Spleen (tissue), 11 donors: ENCODE measurements around the gene TMEM121. TPM values are rescaled to one million over a fixed set of nuclear protein-coding genes. Genes with fewer than 3 reads are reported as not detected.
A peak's percentile ranks its signal among the peaks of the same experiment; 100 is the strongest.

Experiments
- DNase-seq: peaks from one replicate; pipeline ENCODE4 v3.0.0-alpha.2; 2020
- H3K27ac ChIP-seq, 8 donors: fragments of 200-600 bp; sonication (generic) in 7 of 8; 1 replicate in 4 of 8; 2 replicates in 4 of 8; pipeline versions ENCODE4 v1.5.0 to v1.8.0; 2016 to 2021; ENCODE audit warnings: inconsistent platforms in 4 of 8, mild to moderate bottlenecking in 4 of 8, moderate library complexity in 1 of 8
- H3K27me3 ChIP-seq, 7 donors: fragments of 200-600 bp; sonication (generic) in 6 of 7; replicated peaks in 1 of 7; 1 replicate in 4 of 7; 2 replicates in 3 of 7; pipeline versions ENCODE4 v1.5.0 to v1.8.0; 2016 to 2021; ENCODE audit warnings: inconsistent platforms in 3 of 7, mild to moderate bottlenecking in 1 of 7
- H3K36me3 ChIP-seq, 6 donors: fragments of 200-600 bp; sonication (generic) in 5 of 6; 1 replicate in 4 of 6; 2 replicates in 2 of 6; pipeline versions ENCODE4 v1.5.0 to v1.8.0; 2016 to 2021; ENCODE audit warnings: inconsistent platforms in 2 of 6
- H3K4me1 ChIP-seq, 6 donors: fragments of 200-600 bp; sonication (generic) in 5 of 6; 1 replicate in 3 of 6; 2 replicates in 3 of 6; pipeline versions ENCODE4 v1.5.0 to v1.8.0; 2016 to 2021; ENCODE audit warnings: inconsistent platforms in 3 of 6
- H3K4me3 ChIP-seq, 8 donors: fragments of 200-600 bp; sonication (generic) in 7 of 8; 1 replicate in 4 of 8; 2 replicates in 4 of 8; pipeline versions ENCODE4 v1.5.0 to v1.8.0; 2016 to 2021; ENCODE audit warnings: inconsistent platforms in 4 of 8, mild to moderate bottlenecking in 4 of 8, moderate library complexity in 2 of 8
- H3K9me3 ChIP-seq, 8 donors: fragments of 200-600 bp; sonication (generic) in 7 of 8; 1 replicate in 4 of 8; 2 replicates in 4 of 8; pipeline versions ENCODE4 v1.5.0 to v1.8.0; 2016 to 2021; ENCODE audit warnings: inconsistent platforms in 4 of 8
- CTCF ChIP-seq, 11 experiments: fragments of 200-600 bp in 7 of 11; fragments of 450-650 bp in 4 of 11; sonication (generic) in 4 of 11; IDR thresholded peaks in 8 of 11; conservative IDR thresholded peaks in 3 of 11; 1 replicate in 7 of 11; 2 replicates in 4 of 11; pipeline versions ENCODE4 v1.4.0 to v1.8.0; 2016 to 2021; ENCODE audit warnings: antibody characterized with exemption in 11 of 11, inconsistent platforms in 4 of 11, mild to moderate bottlenecking in 1 of 11
- POLR2A ChIP-seq, 3 donors: fragments of 450-650 bp; IDR thresholded peaks; one replicate each; pipeline ENCODE4 v1.5.1; 2017; ENCODE audit warnings: antibody characterized with exemption in 3 of 3, mild to moderate bottlenecking in 1 of 3
- POLR2AphosphoS5 ChIP-seq, 3 donors: sonication (generic); formaldehyde crosslinking; IDR thresholded peaks; one replicate each; pipeline ENCODE4 v1.5.1; 2017; ENCODE audit warnings: antibody characterized with exemption in 3 of 3
- WGBS, 5 donors: extraction: QIAGEN DNeasy Blood & Tissue Kit in 3 of 5; methylation state at CpG; one replicate each; pipeline versions ENCODE4 v1.1.5 to v1.1.7; 2013 to 2018; 5-methylcytosine and 5-hydroxymethylcytosine counted together
- intact Hi-C: fragments of 100-400 bp; cut with DNase I; formaldehyde crosslinking; loops from one replicate; pipeline ENCODE4 v1.15.0; 2023; ENCODE audit warnings: low total_unique reads
- polyA plus RNA-seq, 3 donors: library from polyadenylated mRNA; stranded (reverse); fragments of 200-250 nt; gene quantifications; one replicate each; pipeline ENCODE4 v1.2.1, GENCODE V29; 2013
- total RNA-seq, 7 donors: library from RNA; depleted of rRNA in 3 of 7; stranded (reverse); fragments of >200 nt in 3 of 7; fragmentation: NEBNext Ultra II Directional in 4 of 7; extraction: Animal tissue kit (Norgen Biotek cat#: 25700) in 4 of 7; gene quantifications; one replicate each; pipeline versions ENCODE4 v1.1.0 to v1.2.1, GENCODE V29; 2016 to 2021
- donor health status: healthy with polysubstance abuse.
- donor health status: DM: no; HTN: no; CAD: no; lungs with moderate emphysema.
- donor health status: DM: no; HTN: no; CAD: no.
- donor health status: Bipolar disorder and iron deficiency.
- donor health status: healthy.
- donor health status: DM: no; HTN: no; CAD: no.
- donor health status: DM: yes; HTN: yes; CAD: no.

TMEM121 gene
- total and polyA plus RNA-seq, 10 donors, result 3.3 to 10.4 (median 4.6) TPM

- Histone ChIP-seq H3K27me3 (peaks cover 0 to 58% (median 24%) of the 10 kb centered on the region in 7 donors), H3K4me3 (peak overlapping the region in 1 of 8 donors; percentile 80), H3K4me1 (peaks cover 30 to 46% (median 42%) of the 10 kb centered on the region in 6 donors), H3K27ac (peak overlapping the region in 1 of 8 donors; percentile 53), H3K9me3 (no peaks in the 10 kb centered on the region), H3K36me3 (no peaks in the 10 kb centered on the region)
- 88 to 93% (median 91%) methylated on average over 9 of the region's 9 CpGs for WGBS, 5 donors
- TF ChIP-seq CTCF (IDR thresholded peaks at IDR 0.05 in 8 of 11, conservative IDR thresholded peaks at IDR 0.05 in 3 of 11), result no peak
- no peak for TF ChIP-seq POLR2AphosphoS5 (IDR thresholded peaks at IDR 0.05)
- TF ChIP-seq POLR2A (IDR thresholded peaks at IDR 0.05), result no peak
- intact Hi-C loops, result no loop called here
- no peak for DNase-seq
Observed at GRCh38 chr14:105525326-105525725, 1.1 kb upstream of the TMEM121 start.

DNA sequence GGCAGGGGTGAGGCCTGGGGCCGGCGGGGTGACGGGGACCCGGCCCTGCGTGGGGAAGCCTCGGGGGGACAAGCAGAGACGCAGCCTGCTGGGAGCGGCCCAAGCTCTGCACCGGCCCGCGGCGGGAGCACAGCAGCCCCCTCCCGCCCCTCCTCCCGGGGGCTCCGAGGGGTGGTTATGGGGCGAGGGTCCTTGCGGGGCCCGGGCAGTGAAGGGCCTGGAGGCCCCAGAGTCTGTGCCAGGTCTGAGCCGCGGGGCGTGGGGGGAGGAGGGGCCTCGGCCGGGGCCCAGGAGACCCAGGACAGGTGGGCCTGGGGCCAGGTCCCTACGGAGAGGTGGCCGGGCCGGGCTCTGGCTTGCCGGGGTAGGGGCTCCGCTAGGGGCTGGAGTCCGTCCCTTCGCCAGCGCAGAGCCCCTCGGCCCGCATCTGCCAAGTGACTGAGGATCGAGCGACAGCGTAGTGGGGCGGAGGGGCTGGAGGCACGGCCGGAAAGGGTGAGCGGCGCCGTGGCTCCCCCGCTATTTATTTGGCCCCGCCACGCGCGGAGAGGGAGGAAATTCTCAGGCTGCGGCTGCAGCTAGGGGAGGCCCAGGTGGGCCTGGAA lies 495 bp downstream of the TMEM121 start:
- Histone ChIP-seq H3K27ac (peak overlapping the region in 1 of 8 donors; percentile 53), H3K27me3 (peaks cover 0 to 65% (median 24%) of the 10 kb centered on the region in 7 donors), H3K4me3 (peak overlapping the region; percentile 34 to 80 (median 53)), H3K4me1 (peaks cover 30 to 61% (median 51%) of the 10 kb centered on the region in 6 donors), H3K36me3 (no peaks in the 10 kb centered on the region), H3K9me3 (no peaks in the 10 kb centered on the region)
- intact Hi-C loops, result no loop called here
- WGBS, 5 donors, result 2 to 7% (median 2%) methylated on average over 35 to 48 of the region's 48 CpGs
- peak; percentile 82 for DNase-seq
- no peak for TF ChIP-seq CTCF (IDR thresholded peaks at IDR 0.05 in 8 of 11, conservative IDR thresholded peaks at IDR 0.05 in 3 of 11)
- TF ChIP-seq POLR2A (IDR thresholded peaks at IDR 0.05), result no peak
- TF ChIP-seq POLR2AphosphoS5 (IDR thresholded peaks at IDR 0.05), result peak in 1 of 3 donors; percentile 21

GRCh38 chr14:105527381-105527825 lies 1.0 kb downstream of the TMEM121 start:
- WGBS, 5 donors, result 32 to 44% (median 37%) methylated on average over 18 to 23 of the region's 23 CpGs
- peaks cover 0 to 65% (median 24%) of the 10 kb centered on the region in 7 donors for H3K27me3 ChIP-seq
- intact Hi-C loops, result no loop called here
- no peaks in the 10 kb centered on the region for H3K36me3 ChIP-seq
- peak overlapping the region; percentile 34 to 80 (median 53) for H3K4me3 ChIP-seq
- H3K4me1 ChIP-seq, result peaks cover 30 to 66% (median 56%) of the 10 kb centered on the region in 6 donors
- peak overlapping the region in 2 of 8 donors; percentile 73 to 86 for H3K27ac ChIP-seq
- H3K9me3 ChIP-seq, result no peaks in the 10 kb centered on the region
- TF ChIP-seq POLR2A (IDR thresholded peaks at IDR 0.05), result no peak
- TF ChIP-seq CTCF (IDR thresholded peaks at IDR 0.05 in 8 of 11, conservative IDR thresholded peaks at IDR 0.05 in 3 of 11), result no peak
- TF ChIP-seq POLR2AphosphoS5 (IDR thresholded peaks at IDR 0.05), result no peak
- no peak for DNase-seq

GRCh38 chr14:105527826-105528585 lies 1.6 kb downstream of the TMEM121 start:
- TF ChIP-seq POLR2AphosphoS5 (IDR thresholded peaks at IDR 0.05) (peak; percentile 64 to 83 (median 79)), POLR2A (IDR thresholded peaks at IDR 0.05) (no peak), CTCF (IDR thresholded peaks at IDR 0.05 in 8 of 11, conservative IDR thresholded peaks at IDR 0.05 in 3 of 11) (peak; percentile 63 to 95 (median 93))
- intact Hi-C loops, result no loop called here
- 8 to 19% (median 15%) methylated on average over 33 to 67 of the region's 67 CpGs for WGBS, 5 donors
- Histone ChIP-seq H3K27me3 (peaks cover 0 to 65% (median 24%) of the 10 kb centered on the region in 7 donors), H3K9me3 (no peaks in the 10 kb centered on the region), H3K27ac (peak overlapping the region in 7 of 8 donors; percentile 58 to 86 (median 70)), H3K36me3 (no peaks in the 10 kb centered on the region), H3K4me3 (peak overlapping the region; percentile 46 to 80 (median 53)), H3K4me1 (peaks cover 30 to 72% (median 60%) of the 10 kb centered on the region in 6 donors)
- DNase-seq, result peak; percentile 95
